Bone marrow (tissue), 2 donors: ENCODE measurements around the gene ZNF74.
"Not testable (repeated sequence)": the region's sequence is repeated elsewhere in the genome, so short reads cannot be mapped to it uniquely, and the experiment has no call there.

Experiments
- DNase-seq, 2 donors: peaks; one replicate each; lab custom pipeline; 2025; lab: John Stamatoyannopoulos, UW

The ZNF74 gene

GRCh38 chr22:20393705-20394476, at the start of gene ZNF74:
Gene ZNF74 (plus strand): TSS chr22:20394151. CDS start chr22:20394629, 478 bp downstream.
- DNase-seq, result peak; percentile 51 to 84

GRCh38 chr22:20346553-20346952, 47.4 kb upstream of the ZNF74 start:
- DNase-seq, result not testable (repeated sequence)

GRCh38 chr22:20352536-20352935, 41.4 kb upstream of the ZNF74 start:
- not testable (repeated sequence) for DNase-seq

GRCh38 chr22:20354238-20354975, 39.5 kb upstream of the ZNF74 start:
- DNase-seq, result no peak

- DNase-seq, result not testable (repeated sequence)
These were observed 37.9 kb upstream of the ZNF74 start for GRCh38 chr22:20355939-20356636.

- DNase-seq, result not testable (repeated sequence)
These were observed 37.0 kb upstream of the ZNF74 start for GRCh38 chr22:20356906-20357305.

- not testable (repeated sequence) for DNase-seq
These were observed 36.0 kb upstream of the ZNF74 start for GRCh38 chr22:20357967-20358366.

- DNase-seq, result not testable (repeated sequence)
These were observed 35.3 kb upstream of the ZNF74 start for GRCh38 chr22:20358503-20359239.

GRCh38 chr22:20360261-20360660, 33.7 kb upstream of the ZNF74 start:
- not testable (repeated sequence) for DNase-seq

GRCh38 chr22:20360866-20361751, 32.8 kb upstream of the ZNF74 start:
- not testable (repeated sequence) for DNase-seq

GRCh38 chr22:20361752-20362229, 32.2 kb upstream of the ZNF74 start:
- not testable (repeated sequence) for DNase-seq

GRCh38 chr22:20362403-20362802, 31.5 kb upstream of the ZNF74 start:
- not testable (repeated sequence) for DNase-seq

GRCh38 chr22:20364335-20365260, 29.4 kb upstream of the ZNF74 start:
- peak in 1 of 2 donors; percentile 9 for DNase-seq

- DNase-seq, result not testable (repeated sequence)
These were observed 27.1 kb upstream of the ZNF74 start for GRCh38 chr22:20366841-20367240.

GRCh38 chr22:20368875-20369274, 25.1 kb upstream of the ZNF74 start:
- DNase-seq, result not testable (repeated sequence)

GRCh38 chr22:20371687-20372086, 22.3 kb upstream of the ZNF74 start:
- not testable (repeated sequence) for DNase-seq

GRCh38 chr22:20372406-20372854, 21.5 kb upstream of the ZNF74 start:
- DNase-seq, result peak in 1 of 2 donors; percentile 5

GRCh38 chr22:20373195-20373706, 20.7 kb upstream of the ZNF74 start:
- not testable (repeated sequence) for DNase-seq

- not testable (repeated sequence) for DNase-seq
These were observed 19.8 kb upstream of the ZNF74 start for GRCh38 chr22:20374130-20374529.
